Islet precursor cell (in vitro differentiated cells): ENCODE measurements around the gene CCN5.
A peak's percentile ranks its signal among the peaks of the same experiment; 100 is the strongest.

ENCODE experiments used
- DNase-seq: peaks from one replicate; pipeline ENCODE4 v3.0.0-alpha.2; 2018

CCN5 gene

GRCh38 chr20:44739942-44740341 is 24.8 kb downstream of the CCN5 start:
- DNase-seq: no peak

GRCh38 chr20:44742304-44743079 is 27.3 kb downstream of the CCN5 start:
- no peak for DNase-seq

- no peak for DNase-seq
Observed at GRCh38 chr20:44743080-44743701, 28.0 kb downstream of the CCN5 start.

- DNase-seq: no peak
Observed at GRCh38 chr20:44743916-44744655, 28.9 kb downstream of the CCN5 start.

GRCh38 chr20:44745122-44745597 is 30.0 kb downstream of the CCN5 start:
- no peak for DNase-seq

- DNase-seq: no peak
Observed at GRCh38 chr20:44745598-44746366, 30.6 kb downstream of the CCN5 start, which contains the start of gene KCNK15. TSS of gene KCNK15 (plus strand) at chr20:44745865. CDS start at chr20:44745911, 46 bp downstream.

- DNase-seq: no peak
Observed at GRCh38 chr20:44746367-44747165, 31.4 kb downstream of the CCN5 start.

GRCh38 chr20:44747166-44748004 is 32.2 kb downstream of the CCN5 start:
- DNase-seq: peak; percentile 91

GRCh38 chr20:44748005-44748370 is 32.8 kb downstream of the CCN5 start:
- DNase-seq: no peak

GRCh38 chr20:44750081-44750805 is 35.1 kb downstream of the CCN5 start:
- DNase-seq: no peak

- DNase-seq: no peak
Observed at GRCh38 chr20:44752099-44752931, 37.1 kb downstream of the CCN5 start.

- peak; percentile 70 for DNase-seq
Observed at GRCh38 chr20:44754554-44754953, 39.4 kb downstream of the CCN5 start.

GRCh38 chr20:44756011-44756688 is 41.0 kb downstream of the CCN5 start:
- no peak for DNase-seq

- no peak for DNase-seq
Observed at GRCh38 chr20:44756956-44757355, 41.8 kb downstream of the CCN5 start.

GRCh38 chr20:44758247-44759101 is 43.3 kb downstream of the CCN5 start:
- no peak for DNase-seq

GRCh38 chr20:44759595-44759994 is 44.4 kb downstream of the CCN5 start:
- peak; percentile 71 for DNase-seq

- peak; percentile 63 for DNase-seq
Observed at GRCh38 chr20:44761423-44761822, 46.3 kb downstream of the CCN5 start.
